Measurements from ENCODE around the gene PRRG3.

DNA sequence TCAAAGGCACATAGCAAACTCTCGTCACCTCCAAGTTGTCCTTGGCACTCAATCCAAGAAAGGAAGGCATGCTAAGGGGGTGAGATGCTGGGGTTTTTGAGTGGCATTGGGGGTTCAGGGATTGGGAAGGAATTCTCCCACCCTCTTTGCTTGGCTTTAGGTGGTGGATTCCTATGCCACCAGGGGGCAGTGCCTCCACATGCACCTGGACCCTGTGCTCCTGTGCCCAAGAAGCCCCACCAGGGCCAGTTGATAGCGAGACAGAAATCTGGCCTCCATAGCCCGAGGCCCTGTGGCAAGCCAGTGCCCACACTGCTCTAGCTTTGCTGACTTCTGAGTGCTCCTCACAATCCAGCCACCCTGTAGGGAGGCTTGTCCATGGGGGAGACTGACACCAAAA, 18.6 kb downstream of the PRRG3 start:
- TF ChIP-seq EP300 (IDR thresholded peaks at IDR 0.05): no peak
- TF ChIP-seq, protein P1, sequence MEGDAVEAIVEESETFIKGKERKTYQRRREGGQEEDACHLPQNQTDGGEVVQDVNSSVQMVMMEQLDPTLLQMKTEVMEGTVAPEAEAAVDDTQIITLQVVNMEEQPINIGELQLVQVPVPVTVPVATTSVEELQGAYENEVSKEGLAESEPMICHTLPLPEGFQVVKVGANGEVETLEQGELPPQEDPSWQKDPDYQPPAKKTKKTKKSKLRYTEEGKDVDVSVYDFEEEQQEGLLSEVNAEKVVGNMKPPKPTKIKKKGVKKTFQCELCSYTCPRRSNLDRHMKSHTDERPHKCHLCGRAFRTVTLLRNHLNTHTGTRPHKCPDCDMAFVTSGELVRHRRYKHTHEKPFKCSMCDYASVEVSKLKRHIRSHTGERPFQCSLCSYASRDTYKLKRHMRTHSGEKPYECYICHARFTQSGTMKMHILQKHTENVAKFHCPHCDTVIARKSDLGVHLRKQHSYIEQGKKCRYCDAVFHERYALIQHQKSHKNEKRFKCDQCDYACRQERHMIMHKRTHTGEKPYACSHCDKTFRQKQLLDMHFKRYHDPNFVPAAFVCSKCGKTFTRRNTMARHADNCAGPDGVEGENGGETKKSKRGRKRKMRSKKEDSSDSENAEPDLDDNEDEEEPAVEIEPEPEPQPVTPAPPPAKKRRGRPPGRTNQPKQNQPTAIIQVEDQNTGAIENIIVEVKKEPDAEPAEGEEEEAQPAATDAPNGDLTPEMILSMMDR (IDR thresholded peaks at IDR 0.05): peak in 1 of 4 experiments; percentile 11
- TF ChIP-seq POLR2A (IDR thresholded peaks at IDR 0.05): no peak
- no peak for TF ChIP-seq POLR2AphosphoS5 (IDR thresholded peaks at IDR 0.05)
